ENCODE results near the gene LY86. TPM values are rescaled to one million over a fixed set of nuclear protein-coding genes. Genes with fewer than 3 reads are reported as not detected.
A peak's percentile ranks its signal among the peaks of the same experiment; 100 is the strongest.

LY86 gene
- total and polyA plus RNA-seq, 2 of the 13 experiments (the other 11 are each of a cell fraction or from before 2014, with no cell fraction given), result not detected

- peak; percentile 44; the same call in 1 of the 2 replicates for TF ChIP-seq ZNF543 (CRISPR knock-in tag; IDR thresholded peaks at IDR 0.05)
- TF ChIP-seq ZMYM3 (CRISPR knock-in tag; IDR thresholded peaks at IDR 0.05), result peak; percentile 54; the same call in 1 of the 2 replicates
- TF ChIP-seq JDP2 (CRISPR knock-in tag; IDR thresholded peaks at IDR 0.05; ENCODE audit: borderline replicate concordance), result no peak
- TF ChIP-seq ZMAT3 (CRISPR knock-in tag; conservative IDR thresholded peaks at IDR 0.05), result 0 out of 2 replicates have a peak, but pooled peaks have one; percentile 44
- peak; percentile 72; the same call in 1 of the 2 replicates for TF ChIP-seq ZNF574 (CRISPR knock-in tag; IDR thresholded peaks at IDR 0.05)
- no peak for TF ChIP-seq IRX3 (CRISPR knock-in tag; IDR thresholded peaks at IDR 0.05; ENCODE audit: borderline replicate concordance, low read depth)
- TF ChIP-seq REST (IDR thresholded peaks at IDR 0.05; ENCODE audit: borderline replicate concordance in 1 of 2, low read depth in 1 of 2, low read length in 2 of 2), result no peak; a peak in 1 of 4 replicates
- peak; percentile 73 for TF ChIP-seq NRL (CRISPR knock-in tag; IDR thresholded peaks at IDR 0.05; ENCODE audit: borderline replicate concordance)
- peak; percentile 21; the same call in 1 of the 2 replicates for TF ChIP-seq FOXA3 (CRISPR knock-in tag; IDR thresholded peaks at IDR 0.05)
- peak; percentile 69; the same call in 1 of the 2 replicates for TF ChIP-seq TBX2 (CRISPR knock-in tag; IDR thresholded peaks at IDR 0.05; ENCODE audit: borderline replicate concordance)
- 0 out of 2 replicates have a peak, but pooled peaks have one; percentile 52 for TF ChIP-seq AHDC1 (CRISPR knock-in tag; IDR thresholded peaks at IDR 0.05; ENCODE audit: borderline replicate concordance)
- TF ChIP-seq GABPA (IDR thresholded peaks at IDR 0.05; ENCODE audit: low read depth, low read length), result peak; percentile 35; the same call in 1 of the 2 replicates
- TF ChIP-seq GABPA (CRISPR knock-in tag; IDR thresholded peaks at IDR 0.05; ENCODE audit: low read depth), result peak; percentile 83
- no peak for TF ChIP-seq YEATS2 (CRISPR knock-in tag; IDR thresholded peaks at IDR 0.05; ENCODE audit: borderline replicate concordance)
- TF ChIP-seq NFYC (CRISPR knock-in tag; IDR thresholded peaks at IDR 0.05), result peak; percentile 55
Measured at GRCh38 chr6:6686748-6687601, 98.5 kb downstream of the LY86 start (continued).
